Measurements from ENCODE around the gene PHLPP1.
"Not testable (repeated sequence)": the region's sequence is repeated elsewhere in the genome, so short reads cannot be mapped to it uniquely, and the experiment has no call there.

PHLPP1 gene

DNA sequence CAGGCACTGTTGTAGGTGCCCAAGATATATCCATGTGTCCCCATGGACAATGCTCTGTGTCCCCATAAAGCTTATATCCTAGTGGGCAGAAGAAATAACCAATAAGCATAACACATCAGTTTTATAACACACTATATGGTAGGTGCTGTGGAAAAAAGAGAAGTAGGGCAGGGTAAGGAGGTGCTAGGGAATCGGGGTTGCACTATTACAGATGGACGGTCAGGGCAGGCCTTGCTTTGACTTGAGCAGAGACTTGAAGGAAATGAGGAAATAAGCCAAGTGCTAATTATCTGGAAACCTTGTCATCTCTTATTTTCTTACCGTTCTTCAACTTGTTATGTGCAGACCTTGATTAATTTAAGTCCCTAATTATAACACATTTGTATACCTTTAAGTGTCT lies 82.0 kb downstream of the PHLPP1 start:
- TF ChIP-seq, protein P1, sequence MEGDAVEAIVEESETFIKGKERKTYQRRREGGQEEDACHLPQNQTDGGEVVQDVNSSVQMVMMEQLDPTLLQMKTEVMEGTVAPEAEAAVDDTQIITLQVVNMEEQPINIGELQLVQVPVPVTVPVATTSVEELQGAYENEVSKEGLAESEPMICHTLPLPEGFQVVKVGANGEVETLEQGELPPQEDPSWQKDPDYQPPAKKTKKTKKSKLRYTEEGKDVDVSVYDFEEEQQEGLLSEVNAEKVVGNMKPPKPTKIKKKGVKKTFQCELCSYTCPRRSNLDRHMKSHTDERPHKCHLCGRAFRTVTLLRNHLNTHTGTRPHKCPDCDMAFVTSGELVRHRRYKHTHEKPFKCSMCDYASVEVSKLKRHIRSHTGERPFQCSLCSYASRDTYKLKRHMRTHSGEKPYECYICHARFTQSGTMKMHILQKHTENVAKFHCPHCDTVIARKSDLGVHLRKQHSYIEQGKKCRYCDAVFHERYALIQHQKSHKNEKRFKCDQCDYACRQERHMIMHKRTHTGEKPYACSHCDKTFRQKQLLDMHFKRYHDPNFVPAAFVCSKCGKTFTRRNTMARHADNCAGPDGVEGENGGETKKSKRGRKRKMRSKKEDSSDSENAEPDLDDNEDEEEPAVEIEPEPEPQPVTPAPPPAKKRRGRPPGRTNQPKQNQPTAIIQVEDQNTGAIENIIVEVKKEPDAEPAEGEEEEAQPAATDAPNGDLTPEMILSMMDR (IDR thresholded peaks at IDR 0.05; ENCODE audit: low read depth, low read length) = no peak
- no peak overlapping the region for H3K4me3 ChIP-seq (ENCODE audit: low read depth, low read length)

DNA sequence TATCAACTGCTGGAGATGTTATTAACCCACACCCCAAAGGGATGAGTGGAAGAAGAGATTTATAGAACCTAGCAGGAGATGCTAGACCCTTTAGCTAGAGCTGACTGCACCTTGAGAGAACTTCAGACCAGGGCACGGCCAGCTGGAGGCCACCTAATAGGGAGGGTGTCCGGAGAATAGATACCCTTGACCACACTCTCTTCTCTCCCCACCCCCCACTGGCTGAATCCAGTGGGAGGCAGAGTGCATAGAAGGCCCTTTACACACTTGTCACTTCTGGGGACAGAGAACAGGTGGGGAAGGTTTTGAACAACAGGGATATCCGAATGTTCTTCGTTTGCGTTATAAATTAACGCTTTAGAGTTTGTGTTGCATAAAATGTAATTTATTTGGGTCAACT lies 84.6 kb downstream of the PHLPP1 start:
- TF ChIP-seq, protein P1 (IDR thresholded peaks at IDR 0.05; ENCODE audit: low read depth, low read length) = no peak
- no peak overlapping the region for H3K4me3 ChIP-seq (ENCODE audit: low read depth, low read length)

DNA sequence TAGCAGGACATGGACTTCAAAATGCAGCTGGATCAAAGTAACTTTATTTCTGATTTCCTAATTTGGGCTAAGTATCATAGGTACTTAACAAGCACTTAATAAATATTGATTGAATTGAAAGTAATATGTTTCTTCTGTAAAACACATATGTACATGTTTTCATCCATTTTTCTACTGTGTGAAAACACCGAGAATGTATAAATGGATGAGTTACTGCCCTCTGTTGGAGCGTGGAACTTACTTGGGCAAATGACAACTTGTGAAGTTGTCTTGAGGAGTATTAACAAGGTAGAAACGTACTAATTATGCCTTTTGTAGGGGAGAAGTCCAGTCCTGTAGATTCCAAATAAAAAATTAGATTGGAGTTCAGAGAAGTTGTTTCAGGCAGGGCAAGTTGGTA lies 87.2 kb downstream of the PHLPP1 start:
- no peak overlapping the region for H3K4me3 ChIP-seq (ENCODE audit: low read depth, low read length)
- TF ChIP-seq, protein P1 (IDR thresholded peaks at IDR 0.05; ENCODE audit: low read depth, low read length) = no peak

DNA sequence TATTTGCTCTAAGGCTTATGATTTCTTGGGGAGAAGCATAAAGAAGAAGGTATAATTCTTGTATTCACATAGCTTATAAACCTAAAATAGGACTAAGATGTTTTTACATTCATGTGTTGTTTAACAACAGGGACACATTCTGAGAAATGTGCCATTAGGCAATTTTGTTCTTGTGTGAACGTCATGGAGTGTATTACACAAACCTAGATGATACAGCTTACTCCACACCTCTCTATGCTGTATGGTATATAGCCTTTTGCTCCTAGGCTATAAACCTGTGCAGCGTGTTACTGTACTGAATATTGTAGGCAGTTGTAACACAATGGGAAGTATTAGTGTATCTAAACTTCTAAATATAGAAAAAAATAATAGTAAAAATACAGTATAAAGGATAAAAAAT lies 92.1 kb downstream of the PHLPP1 start:
- H3K4me3 ChIP-seq (ENCODE audit: low read depth, low read length) = no peak overlapping the region

DNA sequence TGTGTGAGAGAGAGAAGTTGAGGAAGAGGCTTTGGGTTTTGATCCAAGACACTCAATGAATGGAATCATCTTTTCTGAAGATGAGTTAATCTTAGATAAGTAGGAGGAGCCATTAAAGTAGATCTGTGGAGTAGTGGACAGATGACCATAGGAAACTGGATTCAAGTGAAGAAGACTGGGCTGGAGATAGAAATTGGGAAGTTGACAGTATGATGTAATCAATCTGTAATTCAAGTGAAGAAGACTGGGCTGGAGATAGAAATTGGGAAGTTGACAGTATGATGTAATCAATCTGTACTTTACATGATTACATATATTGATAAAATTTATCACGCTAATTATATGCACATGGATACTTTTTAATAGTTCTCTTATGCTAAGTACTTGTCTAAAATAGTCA lies 92.8 kb downstream of the PHLPP1 start:
- TF ChIP-seq, protein P1 (IDR thresholded peaks at IDR 0.05; ENCODE audit: low read depth, low read length) = no peak
- no peak overlapping the region for H3K4me3 ChIP-seq (ENCODE audit: low read depth, low read length)

More for the DNA sequence above, 92.1 kb downstream of the PHLPP1 start:
- TF ChIP-seq, protein P1 (IDR thresholded peaks at IDR 0.05; ENCODE audit: low read depth, low read length) = no peak

DNA sequence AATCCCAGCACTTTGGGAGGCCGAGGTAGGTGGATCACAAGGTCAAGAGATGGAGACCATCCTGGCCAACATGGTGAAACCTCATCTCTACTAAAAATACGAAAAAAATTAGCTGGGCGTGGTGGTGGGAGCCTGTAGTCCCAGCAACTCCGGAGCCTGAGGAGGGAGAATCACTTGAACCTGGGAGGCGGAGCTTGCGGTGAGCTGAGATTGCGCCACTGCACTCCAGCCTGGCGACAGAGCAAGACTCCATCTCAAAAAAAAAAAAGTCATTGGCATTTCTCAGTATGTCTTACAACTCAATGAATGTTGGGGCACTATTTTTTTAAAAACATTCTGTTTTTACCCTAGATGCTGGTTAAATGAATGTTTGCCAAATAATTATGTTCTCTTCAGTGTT lies 94.1 kb downstream of the PHLPP1 start:
- not testable (repeated sequence) for H3K4me3 ChIP-seq (ENCODE audit: low read depth, low read length)

DNA sequence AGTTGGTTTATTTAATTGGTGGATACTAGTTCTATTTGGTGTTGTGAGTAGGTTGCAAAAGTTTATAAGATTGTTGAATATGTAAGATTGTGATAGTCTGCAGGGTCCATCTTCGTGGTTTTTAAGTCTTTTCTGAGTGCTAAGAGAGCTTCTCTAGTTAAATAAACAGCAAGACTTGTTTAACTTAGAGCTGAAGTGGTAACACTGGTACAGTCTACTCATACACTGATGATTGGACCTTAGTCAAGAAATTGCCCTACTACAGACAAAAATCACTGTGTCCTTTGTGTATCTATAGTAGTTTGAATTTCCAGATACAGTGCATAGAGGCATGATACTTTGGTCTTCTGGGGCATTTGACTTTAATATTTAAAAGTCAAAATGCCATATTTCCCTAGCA lies 94.6 kb downstream of the PHLPP1 start:
- TF ChIP-seq, protein P1 (IDR thresholded peaks at IDR 0.05; ENCODE audit: low read depth, low read length) = no peak
- H3K4me3 ChIP-seq (ENCODE audit: low read depth, low read length) = no peak overlapping the region

DNA sequence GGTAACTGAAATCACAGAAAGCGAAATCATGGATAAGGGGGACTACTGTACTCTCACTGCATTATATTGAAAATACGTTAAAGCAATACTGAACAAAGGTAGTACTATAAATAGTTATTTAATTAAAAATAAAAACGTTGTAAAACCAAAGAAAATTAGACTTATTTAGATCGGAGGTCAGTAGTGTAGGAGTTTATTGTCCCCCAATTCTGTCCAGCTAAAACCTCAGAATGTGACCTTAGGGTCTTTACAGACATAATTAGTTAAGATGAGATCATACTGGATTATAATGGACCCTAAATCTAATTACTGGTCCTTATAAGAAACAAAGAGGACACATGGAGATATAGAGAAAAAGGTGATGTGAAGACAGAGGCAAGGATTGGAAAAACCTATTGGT lies 95.3 kb downstream of the PHLPP1 start:
- H3K4me3 ChIP-seq (ENCODE audit: low read depth, low read length) = no peak overlapping the region
- TF ChIP-seq, protein P1 (IDR thresholded peaks at IDR 0.05; ENCODE audit: low read depth, low read length) = no peak

All from WI38 (cell line).